HG02973 (cell line): ENCODE data around the gene MXRA7.
"Not testable (repeated sequence)": the region's sequence is repeated elsewhere in the genome, so short reads cannot be mapped to it uniquely, and the experiment has no call there.

ENCODE experiments used
- ATAC-seq: cut with Tn5 transposase; IDR thresholded peaks from one replicate; pipeline ENCODE4 v1.9.1; 2021; ENCODE audit warnings: moderate library complexity; ENCODE audit not compliant: unreplicated experiment

Gene MXRA7

DNA sequence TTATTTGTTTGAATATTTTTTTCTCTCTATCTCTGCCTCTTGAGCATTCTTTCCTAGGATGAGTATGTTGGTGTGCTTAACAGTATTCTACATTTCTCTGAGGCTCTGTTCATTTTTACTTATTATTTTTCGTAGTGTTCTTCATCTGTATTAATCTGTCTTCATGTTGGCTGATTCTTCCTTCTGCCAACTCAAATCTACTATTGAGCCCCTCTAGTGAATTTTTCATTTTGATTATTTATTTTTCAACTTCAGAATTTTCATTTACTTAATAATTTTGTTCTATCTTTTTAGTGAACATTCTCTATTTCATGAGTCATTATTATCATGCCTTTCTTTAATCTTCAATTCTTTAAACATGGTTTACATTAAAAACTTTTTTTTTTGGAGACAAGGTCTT, 64.1 kb downstream of the MXRA7 start:
- no peak for ATAC-seq

GRCh38 chr17:76645481-76645880, 65.3 kb downstream of the MXRA7 start:
- ATAC-seq = no peak

DNA sequence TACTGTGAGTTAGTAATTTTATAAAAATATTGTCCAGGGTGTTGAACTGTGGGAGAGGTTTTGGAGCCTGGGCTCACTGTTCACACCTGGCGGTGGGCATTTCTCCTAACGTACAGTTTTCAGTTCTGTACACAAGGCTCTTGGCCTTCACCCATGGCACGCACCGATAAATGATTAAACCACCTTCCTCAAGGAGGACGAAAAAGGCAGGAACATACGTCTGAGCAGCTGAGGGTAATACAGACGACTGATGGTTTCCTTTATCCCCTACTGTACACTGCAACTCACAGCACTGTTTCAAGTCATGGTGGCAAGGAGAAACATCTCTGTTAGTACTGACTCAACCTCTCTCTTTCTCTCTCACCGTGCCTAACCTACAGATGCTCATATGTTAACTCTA, 65.8 kb downstream of the MXRA7 start:
- no peak for ATAC-seq

DNA sequence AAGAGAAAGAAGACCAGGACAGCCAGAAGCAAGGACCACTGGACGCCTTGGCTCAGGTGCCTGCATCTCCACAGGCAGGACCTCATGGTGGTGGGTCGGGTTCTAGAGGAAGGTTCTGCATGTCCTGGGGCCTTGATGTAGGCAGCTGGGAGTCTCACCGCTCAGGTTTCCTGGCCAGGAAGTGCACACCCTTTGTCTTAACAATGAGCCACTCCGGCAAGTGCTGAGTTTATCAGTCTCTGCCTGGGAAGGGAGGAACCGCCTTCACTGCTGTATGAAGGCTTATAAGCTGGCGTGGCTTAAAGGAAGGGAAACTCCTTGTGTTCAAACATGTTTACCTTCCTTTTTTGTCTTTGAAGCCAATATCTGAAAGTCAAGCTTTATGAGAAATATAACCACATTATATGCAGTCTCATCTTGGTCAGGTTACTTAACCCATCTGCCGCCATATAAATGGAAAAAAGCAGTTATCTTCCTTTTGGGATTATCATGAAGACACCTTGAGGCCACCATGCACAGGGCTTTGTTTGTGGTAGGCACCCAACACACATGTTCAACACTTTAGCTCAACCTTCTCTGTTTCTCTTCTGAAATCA, 67.1 kb downstream of the MXRA7 start, which contains the start of gene ST6GALNAC1:
ST6GALNAC1 (minus strand) TSS at position 205 of the 596 bp plus-strand sequence; CDS start at position 86, 119 bp downstream.
- ATAC-seq = no peak

GRCh38 chr17:76642994-76643393, 67.8 kb downstream of the MXRA7 start:
- no peak for ATAC-seq

GRCh38 chr17:76642032-76642561, 68.7 kb downstream of the MXRA7 start:
- ATAC-seq = no peak

- ATAC-seq = no peak
Observed at GRCh38 chr17:76641501-76641900, 69.3 kb downstream of the MXRA7 start.

DNA sequence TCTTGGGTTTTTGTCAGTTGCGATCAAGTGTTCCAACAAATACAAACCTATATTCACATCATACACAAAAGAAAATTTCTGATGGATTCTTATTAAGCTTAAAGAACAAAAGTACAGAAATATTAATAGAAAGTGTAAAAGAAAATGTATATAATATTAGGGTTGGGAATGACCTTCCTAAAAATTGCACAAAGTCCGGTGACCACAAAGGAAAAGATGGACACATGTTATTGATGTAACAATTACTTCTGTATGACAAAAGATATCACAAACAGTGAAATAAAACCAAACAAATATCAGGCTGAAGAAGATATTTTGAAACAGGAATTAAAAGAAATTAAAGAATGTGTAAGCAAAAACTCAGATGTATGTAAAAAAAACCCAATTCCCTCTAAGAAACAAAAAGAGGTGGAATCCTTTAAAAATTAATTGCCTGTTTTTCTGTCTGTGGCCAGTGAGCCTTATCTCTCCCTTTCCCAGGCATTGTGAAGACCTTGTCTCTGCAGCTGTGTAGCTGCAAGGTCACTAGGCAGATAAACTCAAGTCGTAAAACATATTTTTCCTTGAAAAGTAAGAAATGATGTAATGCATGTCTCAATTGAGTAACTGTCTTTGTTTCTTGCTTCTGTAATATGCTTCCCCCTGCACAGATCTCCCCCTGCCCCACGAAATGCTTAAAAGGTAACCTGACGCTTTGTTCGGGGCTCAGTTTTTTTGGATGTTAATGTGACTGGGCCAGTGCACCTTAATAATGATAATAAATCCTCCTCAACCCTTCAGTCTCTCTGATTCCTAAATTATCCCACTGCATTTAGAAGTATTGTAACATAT, 70.0 kb downstream of the MXRA7 start:
- ATAC-seq = no peak

GRCh38 chr17:76638263-76638662, 72.5 kb downstream of the MXRA7 start:
- ATAC-seq = no peak

GRCh38 chr17:76636486-76637206, 74.1 kb downstream of the MXRA7 start:
- not testable (repeated sequence) for ATAC-seq

DNA sequence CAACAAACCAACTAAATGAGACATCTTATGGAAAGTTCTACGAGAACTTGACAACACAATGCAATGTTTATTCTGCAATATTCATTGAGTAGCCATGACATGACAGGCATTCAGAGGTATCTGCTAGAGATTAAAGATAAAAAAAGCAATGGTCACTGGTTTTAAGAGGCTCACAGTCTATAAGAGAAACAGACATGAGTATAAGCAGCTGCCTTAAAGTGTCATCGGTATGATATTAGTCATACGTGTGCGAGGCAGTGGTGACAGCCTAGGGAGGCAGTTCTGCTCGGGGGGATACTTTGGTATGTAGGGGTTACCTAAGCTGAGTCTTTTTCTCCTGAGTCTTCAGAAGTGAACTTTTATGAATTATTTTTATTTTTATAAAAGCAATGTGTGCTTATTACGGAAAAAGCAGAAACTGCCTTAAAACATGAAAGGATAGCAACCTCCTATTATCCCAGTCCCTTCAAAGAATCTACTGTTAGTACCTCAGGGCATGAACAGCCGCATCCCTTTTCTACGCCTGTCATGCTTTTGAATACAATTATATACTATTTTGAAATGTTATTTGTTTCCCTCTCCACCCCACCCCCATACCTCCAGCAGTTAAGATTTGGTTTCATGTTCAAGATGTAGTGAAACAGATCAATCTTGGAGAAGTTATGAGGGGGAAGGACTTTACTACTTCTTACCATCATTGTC, 75.0 kb downstream of the MXRA7 start:
- ATAC-seq = no peak

DNA sequence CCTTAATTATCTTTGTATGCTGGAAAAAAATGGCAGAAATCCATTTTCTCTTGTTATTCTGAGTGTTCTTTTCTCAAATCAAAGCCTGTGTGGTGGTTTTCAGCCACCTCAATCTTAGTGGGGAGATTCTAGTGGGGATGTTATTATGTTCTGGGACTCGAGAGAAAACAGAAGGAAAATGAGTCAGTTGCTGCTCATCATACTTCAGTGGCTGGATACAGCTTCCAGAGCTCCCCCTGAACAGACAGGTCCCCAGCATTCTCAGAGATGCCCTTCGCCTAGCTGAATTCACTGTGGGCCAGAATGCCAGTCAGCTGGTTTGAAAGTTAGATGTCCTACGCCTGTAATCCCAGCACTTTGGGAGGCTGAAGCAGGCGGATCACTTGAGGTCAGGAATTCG, 75.7 kb downstream of the MXRA7 start:
- no peak for ATAC-seq

GRCh38 chr17:76633628-76634328, 77.0 kb downstream of the MXRA7 start:
- ATAC-seq = no peak

- no peak for ATAC-seq
Observed at GRCh38 chr17:76631821-76632565, 78.8 kb downstream of the MXRA7 start.

- no peak for ATAC-seq
Observed at GRCh38 chr17:76630151-76630550, 80.6 kb downstream of the MXRA7 start.
